ENCODE measurements around the gene HERC2.
"Not testable (repeated sequence)": the region's sequence is repeated elsewhere in the genome, so short reads cannot be mapped to it uniquely, and the experiment has no call there.

HERC2 gene

GRCh38 chr15:28165791-28166190 lies 156.2 kb downstream of the HERC2 start:
- Histone ChIP-seq H3K36me3 (ENCODE audit: insufficient read depth, low read length) (peaks cover 19% of the 10 kb centered on the region), H3K9me3 (ENCODE audit: control insufficient read depth, insufficient read depth, low read length) (no peaks in the 10 kb centered on the region), H3K9ac (ENCODE audit: low read depth, low read length) (no peak overlapping the region), H3K4me1 (ENCODE audit: insufficient read depth, low read length) (no peaks in the 10 kb centered on the region)

- Histone ChIP-seq H3K9ac (ENCODE audit: low read depth, low read length) (no peak overlapping the region), H3K36me3 (ENCODE audit: insufficient read depth, low read length) (peaks cover 19% of the 10 kb centered on the region), H3K9me3 (ENCODE audit: control insufficient read depth, insufficient read depth, low read length) (no peaks in the 10 kb centered on the region), H3K4me1 (ENCODE audit: insufficient read depth, low read length) (no peaks in the 10 kb centered on the region)
Measured at GRCh38 chr15:28164876-28165275, 157.1 kb downstream of the HERC2 start.

DNA sequence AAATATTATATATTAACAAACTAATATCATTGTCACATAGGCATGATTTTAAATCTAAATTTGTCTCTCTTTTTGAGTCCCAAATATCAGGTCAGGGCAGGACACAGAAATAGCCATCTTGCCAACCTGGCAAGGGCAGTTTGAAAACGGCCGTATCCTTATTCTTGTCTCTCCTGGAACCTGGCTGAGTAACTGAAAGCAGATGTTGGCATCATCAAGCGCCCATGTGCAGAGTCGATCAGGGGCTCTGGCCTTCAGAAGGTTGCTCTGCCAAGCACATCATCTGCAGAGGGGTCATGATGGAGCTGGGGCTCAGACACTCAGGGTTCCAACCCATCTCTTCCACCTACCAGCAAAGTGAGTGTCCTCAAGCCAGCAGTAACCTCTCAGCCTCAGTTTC lies 167.7 kb downstream of the HERC2 start:
- Histone ChIP-seq H3K4me1 (ENCODE audit: insufficient read depth, low read length) (no peaks in the 10 kb centered on the region), H3K36me3 (ENCODE audit: insufficient read depth, low read length) (no peaks in the 10 kb centered on the region; the same call in 1 of the 2 replicates), H3K9ac (ENCODE audit: low read depth, low read length) (no peak overlapping the region)

GRCh38 chr15:28153492-28154119 lies 168.4 kb downstream of the HERC2 start:
- Histone ChIP-seq H3K36me3 (ENCODE audit: insufficient read depth, low read length) (no peaks in the 10 kb centered on the region; the same call in 1 of the 2 replicates), H3K9me3 (ENCODE audit: control insufficient read depth, insufficient read depth, low read length) (no peaks in the 10 kb centered on the region), H3K4me1 (ENCODE audit: insufficient read depth, low read length) (no peaks in the 10 kb centered on the region)

More for the DNA sequence above, 167.7 kb downstream of the HERC2 start:
- H3K9me3 ChIP-seq (ENCODE audit: control insufficient read depth, insufficient read depth, low read length), result no peaks in the 10 kb centered on the region

GRCh38 chr15:28152538-28152923 lies 169.4 kb downstream of the HERC2 start:
- not testable (repeated sequence) for H3K9ac ChIP-seq (ENCODE audit: low read depth, low read length)

More at GRCh38 chr15:28153492-28154119, 168.4 kb downstream of the HERC2 start:
- no peak overlapping the region for H3K9ac ChIP-seq (ENCODE audit: low read depth, low read length)

DNA sequence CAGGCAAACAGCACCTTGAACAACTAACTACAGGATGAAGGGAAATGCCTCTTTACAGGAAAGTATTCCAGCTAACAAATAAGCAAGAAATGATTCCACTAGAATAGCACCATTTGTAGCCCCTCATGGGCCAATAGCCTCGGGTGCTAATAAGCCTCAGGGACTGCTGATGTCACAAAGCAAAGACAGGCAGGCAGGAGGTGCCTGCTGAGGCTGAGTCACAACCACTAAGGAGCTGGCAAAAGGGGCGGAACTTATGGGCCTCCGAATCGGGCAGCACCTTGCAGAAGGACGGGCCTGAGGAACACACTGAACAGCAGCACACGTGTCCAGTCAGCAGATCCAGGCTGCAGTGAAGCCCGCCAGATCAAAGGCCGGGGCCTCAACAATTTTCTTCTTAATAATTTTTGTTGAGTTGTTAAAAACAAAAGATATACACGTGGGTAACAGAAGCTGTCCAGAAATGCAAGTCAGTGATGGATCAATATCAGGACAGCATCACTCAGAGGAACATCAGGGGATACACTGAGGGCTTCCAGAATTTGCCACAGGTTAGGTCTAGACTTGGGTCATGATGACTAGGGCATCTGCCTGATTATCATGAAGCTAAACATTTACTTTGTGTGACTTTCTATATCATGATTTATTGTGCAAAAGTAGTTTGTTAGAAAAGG lies 170.0 kb downstream of the HERC2 start:
- H3K4me1 ChIP-seq (ENCODE audit: insufficient read depth, low read length); H3K9me3 ChIP-seq (ENCODE audit: control insufficient read depth, insufficient read depth, low read length); H3K36me3 ChIP-seq (ENCODE audit: insufficient read depth, low read length); H3K9ac ChIP-seq (ENCODE audit: low read depth, low read length): not testable (repeated sequence)

More at GRCh38 chr15:28152538-28152923, 169.4 kb downstream of the HERC2 start:
- not testable (repeated sequence) for H3K36me3 ChIP-seq (ENCODE audit: insufficient read depth, low read length); H3K9me3 ChIP-seq (ENCODE audit: control insufficient read depth, insufficient read depth, low read length); H3K4me1 ChIP-seq (ENCODE audit: insufficient read depth, low read length)

DNA sequence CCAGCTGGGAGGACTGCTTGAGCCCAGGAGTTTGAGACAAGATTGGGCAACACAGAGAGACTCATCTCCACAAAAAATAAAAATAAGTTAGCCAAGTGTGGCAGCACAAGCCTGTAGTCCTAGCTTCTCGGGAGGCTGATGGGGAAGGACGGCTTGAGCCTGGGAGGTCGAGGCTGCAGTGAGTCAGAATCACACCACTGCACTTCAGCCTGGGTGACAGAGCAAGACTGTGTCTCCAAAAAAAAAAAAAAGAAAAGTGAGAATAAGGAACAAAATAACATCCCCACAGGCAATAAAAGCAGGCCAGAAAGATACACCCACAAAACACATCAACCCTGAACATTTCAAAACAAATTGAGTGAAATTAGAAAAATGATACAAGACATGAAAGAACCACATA lies 174.2 kb downstream of the HERC2 start:
- Histone ChIP-seq H3K9me3 (ENCODE audit: control insufficient read depth, insufficient read depth, low read length) (no peaks in the 10 kb centered on the region), H3K9ac (ENCODE audit: low read depth, low read length) (no peak overlapping the region), H3K4me1 (ENCODE audit: insufficient read depth, low read length) (no peaks in the 10 kb centered on the region), H3K36me3 (ENCODE audit: insufficient read depth, low read length) (peaks cover 11% of the 10 kb centered on the region; the same call in 1 of the 2 replicates)

DNA sequence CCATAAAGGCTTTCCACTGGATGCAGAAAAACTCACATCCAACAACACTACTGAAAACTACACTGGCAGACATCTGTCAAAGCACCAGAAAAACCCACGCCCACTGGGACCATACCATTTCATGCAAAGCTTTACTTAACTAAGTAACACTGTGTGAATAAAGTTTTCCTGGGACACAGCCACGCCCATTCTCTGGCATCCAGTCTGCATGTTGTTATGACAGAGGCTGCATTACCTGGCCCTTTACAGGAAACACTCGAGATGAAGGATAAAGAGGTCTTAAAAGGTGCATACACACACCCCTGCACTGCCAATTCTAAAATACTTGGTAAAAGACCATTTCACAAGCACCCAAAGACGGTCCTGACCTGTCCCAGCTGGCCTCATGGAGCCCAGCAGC lies 176.6 kb downstream of the HERC2 start:
- H3K9me3 ChIP-seq (ENCODE audit: control insufficient read depth, insufficient read depth, low read length); H3K4me1 ChIP-seq (ENCODE audit: insufficient read depth, low read length); H3K9ac ChIP-seq (ENCODE audit: low read depth, low read length): not testable (repeated sequence)
- peaks cover 16% of the 10 kb centered on the region for H3K36me3 ChIP-seq (ENCODE audit: insufficient read depth, low read length)

DNA sequence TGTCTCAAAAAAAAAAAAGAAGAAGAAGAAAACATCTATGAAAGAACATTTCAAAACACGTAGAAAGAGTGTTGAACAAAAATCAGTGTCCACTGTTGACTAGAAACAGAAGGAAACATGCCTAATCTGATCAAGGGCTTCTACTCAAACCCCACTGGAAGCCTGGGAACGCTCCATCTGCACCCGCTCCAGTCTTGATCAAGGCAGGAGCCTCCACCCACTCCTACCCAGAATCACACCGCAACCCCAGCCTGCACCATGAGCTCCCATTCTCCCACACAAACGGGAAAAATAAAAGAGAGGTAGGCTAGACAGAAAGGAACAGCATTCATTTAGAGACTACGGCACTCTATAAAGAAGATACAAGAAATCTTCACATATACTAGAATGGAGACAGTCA lies 181.9 kb downstream of the HERC2 start:
- Histone ChIP-seq H3K36me3 (ENCODE audit: insufficient read depth, low read length) (peaks cover 10% of the 10 kb centered on the region), H3K4me1 (ENCODE audit: insufficient read depth, low read length) (no peaks in the 10 kb centered on the region)

GRCh38 chr15:28137408-28138039 lies 184.5 kb downstream of the HERC2 start:
- H3K36me3 ChIP-seq (ENCODE audit: insufficient read depth, low read length); H3K9me3 ChIP-seq (ENCODE audit: control insufficient read depth, insufficient read depth, low read length); H3K4me1 ChIP-seq (ENCODE audit: insufficient read depth, low read length); H3K9ac ChIP-seq (ENCODE audit: low read depth, low read length): not testable (repeated sequence)

More for the DNA sequence above, 181.9 kb downstream of the HERC2 start:
- Histone ChIP-seq H3K9me3 (ENCODE audit: control insufficient read depth, insufficient read depth, low read length) (no peaks in the 10 kb centered on the region), H3K9ac (ENCODE audit: low read depth, low read length) (no peak overlapping the region)

GRCh38 chr15:28136236-28136904 lies 185.6 kb downstream of the HERC2 start:
- not testable (repeated sequence) for H3K4me1 ChIP-seq (ENCODE audit: insufficient read depth, low read length); H3K9me3 ChIP-seq (ENCODE audit: control insufficient read depth, insufficient read depth, low read length); H3K9ac ChIP-seq (ENCODE audit: low read depth, low read length)
- peaks cover 10% of the 10 kb centered on the region for H3K36me3 ChIP-seq (ENCODE audit: insufficient read depth, low read length)

GRCh38 chr15:28133281-28133680 lies 188.7 kb downstream of the HERC2 start:
- Histone ChIP-seq H3K4me1 (ENCODE audit: insufficient read depth, low read length) (no peaks in the 10 kb centered on the region; the same call in 1 of the 2 replicates), H3K9me3 (ENCODE audit: control insufficient read depth, insufficient read depth, low read length) (no peaks in the 10 kb centered on the region), H3K36me3 (ENCODE audit: insufficient read depth, low read length) (peaks cover 7% of the 10 kb centered on the region; the same call in 1 of the 2 replicates), H3K9ac (ENCODE audit: low read depth, low read length) (no peak overlapping the region)

GRCh38 chr15:28132524-28133275 lies 189.3 kb downstream of the HERC2 start:
- Histone ChIP-seq H3K4me1 (ENCODE audit: insufficient read depth, low read length) (no peaks in the 10 kb centered on the region; the same call in 1 of the 2 replicates), H3K36me3 (ENCODE audit: insufficient read depth, low read length) (peaks cover 7% of the 10 kb centered on the region; the same call in 1 of the 2 replicates), H3K9ac (ENCODE audit: low read depth, low read length) (no peak overlapping the region), H3K9me3 (ENCODE audit: control insufficient read depth, insufficient read depth, low read length) (no peaks in the 10 kb centered on the region)

- Histone ChIP-seq H3K9me3 (ENCODE audit: control insufficient read depth, insufficient read depth, low read length) (no peaks in the 10 kb centered on the region), H3K36me3 (ENCODE audit: insufficient read depth, low read length) (peaks cover 7% of the 10 kb centered on the region; the same call in 1 of the 2 replicates), H3K9ac (ENCODE audit: low read depth, low read length) (no peak overlapping the region), H3K4me1 (ENCODE audit: insufficient read depth, low read length) (no peaks in the 10 kb centered on the region; the same call in 1 of the 2 replicates)
Measured at GRCh38 chr15:28131946-28132345, 190.0 kb downstream of the HERC2 start.
